Loucy (cell line): ENCODE results near the gene HSP90AB1.

Source experiments
- H2AFZ ChIP-seq: fragments of 200-600 bp; sonication (generic); 2 replicates; pipeline ENCODE4 v1.6.0; 2016; ENCODE audit warnings: antibody characterized with exemption, mild to moderate bottlenecking, low read length, moderate library complexity
- H3F3A ChIP-seq: fragments of 200-600 bp; 2 replicates; pipeline ENCODE4 v1.6.0; 2016; ENCODE audit warnings: antibody characterized with exemption, low read depth, mild to moderate bottlenecking
- H3K27me3 ChIP-seq: fragments of 200-600 bp; sonication (generic); 2 replicates; pipeline ENCODE4 v1.6.1; 2014; ENCODE audit warnings: low read length, mild to moderate bottlenecking; ENCODE audit not compliant: insufficient read depth, poor library complexity, severe bottlenecking
- H3K36me3 ChIP-seq: fragments of 200-600 bp; sonication (generic); 2 replicates; pipeline ENCODE4 v1.6.1; 2016; ENCODE audit warnings: low read length; ENCODE audit not compliant: insufficient read depth
- H3K4me1 ChIP-seq: fragments of 200-600 bp; sonication (generic); 2 replicates; pipeline ENCODE4 v1.5.1; 2014; ENCODE audit warnings: low read length, mild to moderate bottlenecking; ENCODE audit not compliant: insufficient read depth, poor library complexity, severe bottlenecking
- H3K4me2 ChIP-seq: fragments of 200-600 bp; sonication (generic); 2 replicates; pipeline ENCODE4 v1.6.0; 2014; ENCODE audit warnings: antibody characterized with exemption, low read length, low read depth, mild to moderate bottlenecking; ENCODE audit not compliant: poor library complexity, severe bottlenecking
- H3K4me3 ChIP-seq: fragments of 200-600 bp; sonication (generic); 2 replicates; pipeline ENCODE4 v1.5.1; 2014; ENCODE audit warnings: low read length, mild to moderate bottlenecking, mixed read lengths; ENCODE audit not compliant: poor library complexity, severe bottlenecking
- H3K79me2 ChIP-seq: fragments of 200-600 bp; sonication (generic); 2 replicates; pipeline ENCODE4 v1.6.1; 2014; ENCODE audit warnings: low read length; ENCODE audit not compliant: insufficient read depth
- H3K9ac ChIP-seq: fragments of 200-600 bp; sonication (generic); 2 replicates; pipeline ENCODE4 v1.6.0; 2014; ENCODE audit warnings: mild to moderate bottlenecking, low read depth, low read length, moderate library complexity; ENCODE audit not compliant: poor library complexity, severe bottlenecking
- H3K9me2 ChIP-seq: fragments of 200-600 bp; sonication (generic); replicated peaks from 2 replicates; pipeline ENCODE4 v1.6.1; 2016; ENCODE audit warnings: low read depth, low read length, mixed read lengths
- H3K9me3 ChIP-seq: fragments of 200-600 bp; sonication (generic); 2 replicates; pipeline ENCODE4 v1.6.1; 2014; ENCODE audit warnings: mild to moderate bottlenecking, antibody characterized with exemption, low read length, low read depth; ENCODE audit not compliant: insufficient read depth
- H4K20me1 ChIP-seq: fragments of 200-600 bp; sonication (generic); 2 replicates; pipeline ENCODE4 v1.6.0; 2014; ENCODE audit warnings: antibody characterized with exemption, low read length, mild to moderate bottlenecking; ENCODE audit not compliant: insufficient read depth, poor library complexity, severe bottlenecking
- CTCF ChIP-seq: fragments of 200-600 bp; sonication (generic); conservative IDR thresholded peaks from 2 replicates; pipeline ENCODE4 v1.5.1; 2014; ENCODE audit warnings: mild to moderate bottlenecking, antibody characterized with exemption, low read length
- EZH2phosphoT487 ChIP-seq: fragments of 200-600 bp; IDR thresholded peaks from 2 replicates; pipeline ENCODE4 v1.6.1; 2018; ENCODE audit warnings: antibody characterized with exemption, mild to moderate bottlenecking, moderate library complexity, borderline replicate concordance

HSP90AB1 gene

DNA sequence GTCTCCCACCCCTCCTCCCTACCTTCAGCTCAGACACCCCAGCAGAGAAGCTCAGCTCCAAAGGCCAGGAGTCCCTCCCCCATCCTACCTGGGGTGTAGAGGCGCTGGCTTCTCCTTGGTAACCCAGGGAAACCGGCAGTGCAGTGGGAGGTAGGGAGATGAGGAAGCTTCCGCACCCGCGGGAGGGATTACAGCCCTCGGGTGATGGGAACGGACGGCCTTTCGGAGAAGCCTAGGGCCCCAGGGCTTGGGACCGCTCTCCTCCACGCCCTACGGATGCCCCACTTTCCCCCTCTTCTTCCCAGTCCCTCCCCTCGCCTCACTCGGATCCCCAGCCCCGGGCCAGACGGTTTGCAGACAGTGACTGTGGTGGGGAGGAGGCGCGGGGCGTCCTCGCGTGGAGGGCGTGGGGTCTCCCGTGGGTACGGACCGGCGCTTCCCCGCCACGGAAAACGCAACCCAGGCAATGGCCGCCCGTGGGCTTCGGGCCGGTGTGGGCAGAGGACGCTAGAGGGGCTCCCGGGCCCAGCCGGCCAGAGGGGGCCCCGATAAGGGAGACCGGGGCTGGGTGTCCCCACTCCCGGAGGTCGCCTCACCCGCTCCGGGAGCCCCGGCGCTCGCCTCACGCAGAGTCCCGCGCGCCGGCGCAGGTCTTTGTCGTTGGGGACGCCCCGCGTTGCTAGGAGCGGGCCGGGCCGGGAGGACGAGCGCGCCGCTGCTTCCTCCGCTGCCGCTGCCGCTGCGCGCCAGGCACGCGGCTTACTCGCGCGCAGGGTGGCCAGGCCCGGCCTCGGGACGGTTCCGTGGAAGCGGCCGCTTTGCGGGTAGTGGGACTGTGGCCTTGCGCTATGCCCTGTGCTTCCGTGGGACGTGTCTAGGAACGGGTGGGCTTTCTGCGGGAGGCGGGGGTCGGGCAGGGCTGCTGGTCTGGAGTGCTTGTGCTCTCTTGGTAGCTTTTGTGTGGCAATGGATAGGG is 50.5 kb downstream of the HSP90AB1 start:
- no peak overlapping the region for H2AFZ ChIP-seq
- no peaks in the 10 kb centered on the region for H3K4me1 ChIP-seq
- no peak overlapping the region for H3K4me2 ChIP-seq
- H3K4me3 ChIP-seq: no peak overlapping the region
- no peaks in the 10 kb centered on the region for H3F3A ChIP-seq
- H3K9me3 ChIP-seq: no peaks in the 10 kb centered on the region
- H3K36me3 ChIP-seq: peaks cover 19% of the 10 kb centered on the region; the same call in 1 of the 2 replicates
- no peaks in the 10 kb centered on the region for H4K20me1 ChIP-seq
- no peak for TF ChIP-seq EZH2phosphoT487
- no peak for TF ChIP-seq CTCF
- H3K9ac ChIP-seq: no peak overlapping the region
- H3K9me2 ChIP-seq: no peaks in the 10 kb centered on the region
- H3K27me3 ChIP-seq: no peaks in the 10 kb centered on the region
- H3K79me2 ChIP-seq: no peaks in the 10 kb centered on the region

DNA sequence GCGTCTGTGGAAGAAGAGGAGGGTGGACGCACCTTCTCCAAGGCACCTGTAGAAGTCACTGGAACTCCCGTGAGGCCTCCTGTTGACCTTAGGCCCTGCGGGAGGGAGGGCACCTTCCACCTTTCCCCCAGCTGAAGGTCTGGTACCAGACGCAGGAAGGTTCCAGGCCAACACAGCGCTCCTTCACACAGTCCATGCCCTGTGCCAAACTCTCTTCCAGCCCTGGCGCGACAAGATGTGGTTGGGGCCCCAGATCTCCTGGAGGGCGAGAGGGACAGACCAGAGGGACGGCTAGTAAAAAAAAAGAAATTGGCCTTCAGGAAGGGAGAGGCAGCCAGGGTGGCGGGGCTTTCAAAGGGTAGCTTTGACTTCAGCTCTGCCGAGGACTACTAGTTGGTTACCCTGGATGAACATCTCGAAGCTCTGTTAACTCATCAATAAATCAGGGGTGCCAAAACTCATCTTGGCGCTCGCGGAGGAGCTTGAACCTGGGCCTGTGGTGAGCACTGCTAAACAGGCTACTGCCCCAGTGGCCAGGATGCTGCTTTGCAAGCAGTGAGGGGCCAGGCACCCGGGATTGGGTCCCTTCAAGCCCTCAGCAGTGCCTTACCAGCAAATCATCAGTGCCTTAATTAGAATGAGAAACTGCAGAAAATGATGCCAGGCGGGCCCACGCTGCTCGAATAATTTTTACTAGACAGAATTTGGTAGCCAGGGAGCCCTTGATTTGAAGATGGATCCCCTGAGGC is 51.3 kb downstream of the HSP90AB1 start:
- Histone ChIP-seq H2AFZ (no peak overlapping the region), H3K9ac (no peak overlapping the region), H4K20me1 (no peaks in the 10 kb centered on the region)

DNA sequence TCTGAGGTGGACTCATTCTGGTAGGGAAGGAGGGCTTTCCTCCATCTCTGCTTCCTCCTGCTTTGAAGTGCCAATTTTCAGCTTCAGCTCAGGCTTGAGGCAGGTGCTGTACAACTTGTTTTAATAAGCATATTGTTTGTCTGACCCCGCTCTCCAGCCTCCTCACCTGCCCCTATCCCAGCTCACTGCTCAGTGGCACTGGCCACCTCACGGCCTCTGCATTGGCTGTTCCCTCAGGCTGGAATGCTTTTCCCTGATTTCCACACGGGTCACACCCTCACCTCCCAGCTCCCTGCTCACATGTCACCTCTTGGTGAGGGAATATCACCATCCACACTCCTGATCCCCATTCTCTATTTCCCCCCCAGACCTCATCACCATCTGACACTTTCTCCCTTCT is 52.0 kb downstream of the HSP90AB1 start:
- Histone ChIP-seq H3K4me3 (no peak overlapping the region), H3K4me1 (no peaks in the 10 kb centered on the region), H3K9me3 (no peaks in the 10 kb centered on the region), H4K20me1 (no peaks in the 10 kb centered on the region), H3F3A (no peaks in the 10 kb centered on the region), H3K4me2 (no peak overlapping the region), H3K9ac (no peak overlapping the region), H2AFZ (no peak overlapping the region), H3K27me3 (no peaks in the 10 kb centered on the region), H3K9me2 (no peaks in the 10 kb centered on the region), H3K79me2 (no peaks in the 10 kb centered on the region), H3K36me3 (peaks cover 35% of the 10 kb centered on the region; the same call in 1 of the 2 replicates)
- TF ChIP-seq CTCF (no peak), EZH2phosphoT487 (no peak)

More for the DNA sequence above, 51.3 kb downstream of the HSP90AB1 start:
- no peaks in the 10 kb centered on the region for H3K9me2 ChIP-seq
- no peak overlapping the region for H3K4me3 ChIP-seq
- no peaks in the 10 kb centered on the region for H3F3A ChIP-seq
- no peaks in the 10 kb centered on the region for H3K27me3 ChIP-seq
- H3K79me2 ChIP-seq: no peaks in the 10 kb centered on the region
- no peak for TF ChIP-seq EZH2phosphoT487
- TF ChIP-seq CTCF: no peak
- no peak overlapping the region for H3K4me2 ChIP-seq
- H3K36me3 ChIP-seq: peaks cover 28% of the 10 kb centered on the region; the same call in 1 of the 2 replicates
- no peaks in the 10 kb centered on the region for H3K9me3 ChIP-seq
- no peaks in the 10 kb centered on the region for H3K4me1 ChIP-seq
